GM19351 (cell line): ENCODE results near the gene SEC16B.

Source experiments
- ATAC-seq: cut with Tn5 transposase; IDR thresholded peaks from one replicate; pipeline ENCODE4 v1.9.1; 2021; ENCODE audit warnings: mild to moderate bottlenecking, moderate library complexity; ENCODE audit not compliant: unreplicated experiment

The SEC16B gene

GRCh38 chr1:177945943-177946650 is 23.8 kb downstream of the SEC16B start:
- peak; percentile 87 for ATAC-seq

- ATAC-seq, result no peak
Observed at GRCh38 chr1:177944016-177944949, 25.6 kb downstream of the SEC16B start.

GRCh38 chr1:177941976-177942375 is 27.9 kb downstream of the SEC16B start:
- ATAC-seq, result no peak

- ATAC-seq, result no peak
Observed at GRCh38 chr1:177940682-177941081, 29.2 kb downstream of the SEC16B start.

- no peak for ATAC-seq
Observed at GRCh38 chr1:177937931-177938330, 31.9 kb downstream of the SEC16B start.

DNA sequence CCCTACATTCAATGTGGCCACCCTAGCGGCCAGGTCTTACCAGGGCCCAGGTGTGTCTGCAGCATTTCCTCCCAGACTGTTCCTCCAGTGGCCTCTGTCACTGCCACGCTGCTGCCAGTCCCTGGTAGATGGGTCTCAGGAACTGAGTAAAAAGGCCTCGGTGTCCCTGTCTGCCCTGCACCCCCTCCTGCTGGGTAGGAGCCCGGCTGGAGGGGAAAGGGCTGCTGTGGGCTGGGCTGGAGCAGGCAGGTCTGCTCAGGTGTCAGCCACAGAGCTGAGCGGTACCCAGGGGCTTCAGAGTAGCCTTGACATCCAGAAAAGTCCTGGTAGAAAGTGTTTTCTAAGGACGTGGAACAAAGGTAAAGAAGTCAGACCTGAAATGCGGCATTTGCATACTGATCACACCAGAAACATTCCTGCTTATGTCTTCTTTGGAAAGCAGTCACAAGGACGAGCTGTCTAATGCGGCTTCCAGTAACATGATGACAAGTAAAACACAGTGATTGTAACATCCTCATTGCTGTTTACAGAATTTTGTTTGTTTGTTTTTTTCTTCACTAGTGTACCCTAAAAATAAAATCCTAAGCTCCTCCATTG is 32.6 kb downstream of the SEC16B start:
- ATAC-seq, result no peak

DNA sequence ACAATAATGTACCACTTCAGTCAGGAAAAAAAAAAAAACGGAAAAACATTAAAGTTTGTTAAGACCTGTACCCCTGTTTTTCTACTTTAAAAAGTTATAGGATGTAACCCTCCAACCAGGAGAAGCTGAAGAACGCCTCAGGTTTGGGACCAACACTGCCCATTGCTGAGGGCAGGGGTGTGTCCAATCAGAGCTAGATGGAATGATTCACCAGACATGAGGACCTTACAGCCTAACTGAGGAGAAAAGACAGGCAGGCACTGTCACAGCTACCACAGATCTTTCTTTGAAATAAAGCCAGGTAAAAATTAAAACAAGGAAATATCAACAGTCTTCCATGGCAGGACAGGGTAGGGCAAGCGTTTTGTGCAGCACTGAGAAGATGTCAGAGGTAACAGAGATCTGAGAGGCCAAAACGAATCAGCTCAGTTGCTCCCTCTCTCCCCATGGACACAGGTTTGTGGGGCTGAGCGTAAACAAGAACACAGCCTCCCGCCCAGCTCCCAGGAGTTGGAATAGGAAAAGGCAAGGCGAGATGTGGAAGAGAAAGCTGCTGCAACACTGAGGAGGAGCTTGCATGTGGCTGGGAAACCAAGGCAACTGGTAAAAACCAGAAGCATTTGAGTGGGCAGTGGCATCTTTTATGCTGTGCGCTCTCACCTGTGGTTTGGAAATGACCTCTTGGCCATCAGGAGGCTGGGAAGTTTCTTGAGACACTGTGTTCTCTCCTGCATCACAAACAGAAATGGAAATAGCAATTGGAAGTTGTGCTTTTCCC is 34.0 kb downstream of the SEC16B start:
- no peak for ATAC-seq

DNA sequence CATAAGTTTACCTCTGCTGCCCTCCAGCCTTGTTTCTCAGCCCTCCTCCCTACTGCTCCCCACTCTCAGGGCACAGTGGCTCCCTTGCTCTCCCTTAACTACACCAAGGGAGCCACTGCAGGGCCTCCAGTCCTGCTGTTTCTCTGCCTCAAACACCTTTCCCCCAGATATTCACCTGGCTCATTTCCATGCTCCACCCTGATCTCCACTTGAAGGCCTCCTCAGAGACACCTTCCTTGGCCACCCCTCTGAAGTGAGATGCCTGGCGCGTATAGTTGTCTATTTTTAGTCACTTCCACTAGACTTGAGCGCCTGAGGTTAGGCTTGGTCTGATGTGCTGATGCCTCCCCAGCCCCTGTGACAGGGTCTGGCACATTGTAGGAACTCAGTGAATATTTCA is 34.9 kb downstream of the SEC16B start:
- ATAC-seq, result no peak

DNA sequence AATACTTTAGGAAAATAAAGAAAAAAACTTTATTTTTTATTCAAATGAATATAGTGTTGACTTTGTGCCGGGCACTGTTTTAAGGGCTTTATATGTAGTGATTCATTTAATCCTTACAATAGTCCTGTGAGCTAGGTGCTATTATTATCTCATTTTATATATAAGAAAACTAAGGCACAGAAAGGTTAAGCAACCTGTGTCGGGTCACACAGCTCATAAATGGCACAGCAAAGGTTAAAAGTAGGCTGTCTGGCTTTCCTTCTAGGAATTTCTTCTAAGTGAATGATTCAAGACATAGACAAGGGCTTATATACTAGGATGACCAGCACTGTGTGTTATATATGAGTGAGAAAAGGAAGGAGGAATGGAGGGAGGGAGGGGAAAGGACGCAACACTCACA is 35.4 kb downstream of the SEC16B start:
- no peak for ATAC-seq

DNA sequence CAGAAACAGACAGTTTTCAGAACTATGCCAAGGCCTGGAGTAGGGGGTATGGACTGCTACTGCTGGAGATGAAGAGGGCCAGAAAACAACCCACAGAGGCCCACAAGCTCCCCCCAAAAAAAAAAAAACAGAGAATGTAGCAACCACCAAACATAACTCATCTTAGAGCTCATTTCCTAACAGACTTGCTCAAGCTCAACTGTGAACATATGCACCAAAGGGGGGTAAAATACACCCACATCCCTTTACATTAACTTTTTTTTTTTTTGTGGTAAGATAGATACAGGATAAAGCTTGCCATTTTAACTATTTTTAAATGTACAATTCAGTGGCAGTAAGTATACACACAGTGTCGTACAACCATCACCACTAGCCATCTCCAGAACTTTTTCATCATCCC is 36.0 kb downstream of the SEC16B start:
- ATAC-seq, result no peak

DNA sequence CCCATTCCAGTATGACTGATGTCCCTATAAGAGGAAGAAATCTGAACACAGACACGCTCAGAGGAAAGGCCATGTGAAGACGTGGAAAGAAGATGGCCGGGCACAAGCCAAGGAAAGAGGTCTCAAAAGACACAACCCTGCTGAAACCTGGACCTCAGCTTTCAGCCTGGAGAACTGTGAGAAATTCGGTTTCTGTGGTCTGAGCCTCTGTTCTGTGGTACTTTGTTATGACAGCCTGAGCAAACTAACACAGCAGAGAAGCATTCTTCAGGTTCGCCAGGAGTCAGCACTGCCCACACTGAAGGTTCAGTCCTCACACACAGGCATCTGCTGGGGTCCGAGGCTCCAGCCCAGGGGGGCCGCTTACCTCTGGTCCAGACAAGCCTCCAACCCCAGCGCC is 37.7 kb downstream of the SEC16B start:
- no peak for ATAC-seq

DNA sequence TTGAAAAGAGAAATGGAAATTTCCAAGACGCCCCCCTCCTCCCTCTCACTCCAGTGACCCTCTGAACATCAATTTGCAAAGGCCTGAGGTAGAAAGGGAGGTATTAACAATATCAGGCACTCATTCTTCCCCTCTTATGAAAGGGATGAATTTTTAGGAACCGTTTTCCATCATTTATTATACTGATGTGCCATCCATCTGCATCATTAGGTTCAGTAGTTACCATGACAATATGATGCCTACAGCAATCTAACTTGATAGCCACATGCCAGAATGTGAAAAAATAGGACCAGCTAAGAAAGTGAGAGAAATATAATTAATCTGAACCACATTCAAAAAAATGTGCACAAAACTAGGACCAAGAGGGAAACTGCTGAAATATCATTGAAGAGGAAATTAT is 40.9 kb downstream of the SEC16B start:
- ATAC-seq, result no peak

DNA sequence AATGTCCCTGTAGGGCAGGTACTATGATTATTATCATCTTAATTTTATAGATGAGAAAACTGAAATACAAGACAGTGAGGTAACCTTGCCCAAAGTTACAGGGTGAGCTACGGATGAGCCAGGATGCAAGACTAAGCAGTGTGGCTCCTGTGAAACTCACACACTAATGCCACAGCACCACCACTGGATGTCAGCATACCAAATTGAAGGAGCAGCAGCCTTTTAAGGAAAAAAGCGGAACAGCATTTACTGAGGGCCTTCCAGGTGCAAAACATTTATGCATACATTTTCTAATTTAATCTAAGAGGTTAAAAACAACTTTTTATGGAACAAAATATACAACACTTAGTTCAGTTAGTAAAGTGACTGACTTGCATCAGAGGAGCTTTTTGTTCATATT is 41.7 kb downstream of the SEC16B start:
- ATAC-seq, result no peak

- no peak for ATAC-seq
Observed at GRCh38 chr1:177927021-177927596, 42.7 kb downstream of the SEC16B start.

- ATAC-seq, result no peak
Observed at GRCh38 chr1:177926201-177926600, 43.7 kb downstream of the SEC16B start.

DNA sequence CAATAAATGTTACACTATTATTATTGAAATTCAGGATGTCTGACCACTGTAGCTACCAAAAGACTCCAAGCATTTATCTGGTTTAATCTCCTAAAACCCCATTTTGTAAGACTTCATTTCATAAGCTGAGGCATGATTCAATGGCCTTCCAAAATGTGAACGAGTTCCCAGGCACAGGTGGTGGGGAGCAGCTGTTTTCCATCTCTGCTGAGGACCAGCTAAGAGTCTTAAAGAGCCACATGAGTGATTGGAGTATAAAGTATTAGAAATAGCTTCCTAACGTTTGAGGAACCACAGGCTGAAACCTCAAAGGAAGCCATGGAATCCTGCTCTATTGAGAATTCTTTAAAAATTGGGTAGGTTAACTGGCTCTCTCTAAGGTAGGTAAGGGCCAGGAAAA is 44.9 kb downstream of the SEC16B start:
- ATAC-seq, result no peak

GRCh38 chr1:177923441-177923840 is 46.4 kb downstream of the SEC16B start:
- ATAC-seq, result no peak

GRCh38 chr1:177922209-177922608 is 47.6 kb downstream of the SEC16B start:
- no peak for ATAC-seq

DNA sequence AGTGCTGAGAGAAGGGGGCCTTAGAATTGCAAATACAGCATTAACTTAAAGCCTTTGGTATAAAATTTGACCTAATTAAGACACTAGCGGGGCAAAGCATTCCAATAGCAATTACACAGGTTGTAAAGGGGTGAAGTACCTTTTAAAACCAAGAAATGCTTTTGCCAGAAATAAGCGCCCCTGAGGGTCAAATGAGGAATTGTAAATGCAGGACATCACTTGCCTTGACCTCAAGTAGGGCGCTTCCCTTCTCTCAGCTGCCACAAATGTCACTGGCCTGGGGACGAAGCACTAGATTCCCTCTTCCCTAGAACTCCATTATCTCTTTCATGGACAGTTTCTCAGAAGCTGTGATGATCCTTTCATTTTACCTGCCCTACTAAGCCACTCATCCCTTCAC is 48.3 kb downstream of the SEC16B start:
- no peak for ATAC-seq

- no peak for ATAC-seq
Observed at GRCh38 chr1:177920091-177920490, 49.8 kb downstream of the SEC16B start.

GRCh38 chr1:177915641-177916040 is 54.2 kb downstream of the SEC16B start:
- ATAC-seq, result no peak
